ENCODE data around the gene PIP5KL1.

GRCh38 chr9:127968700-127969383 lies 38.3 kb upstream of the PIP5KL1 start:
- TF ChIP-seq EZH2 (IDR thresholded peaks at IDR 0.05; ENCODE audit: borderline replicate concordance, low read depth, low read length, severe bottlenecking): no peak
- TF ChIP-seq CTCF (IDR thresholded peaks at IDR 0.05; ENCODE audit: extremely low read depth in 1 of 2, insufficient read depth in 1 of 2, low read depth in 1 of 2, low read length in 2 of 2): no peak
- no peak for TF ChIP-seq POLR2A (IDR thresholded peaks at IDR 0.05; ENCODE audit: low read depth, low read length)
- TF ChIP-seq JUN (IDR thresholded peaks at IDR 0.05; ENCODE audit: borderline replicate concordance, insufficient read depth, insufficient read length, low read depth): no peak
- no peak for TF ChIP-seq POLR2AphosphoS5 (IDR thresholded peaks at IDR 0.05; ENCODE audit: insufficient read depth, low read depth, low read length)
- no peak for TF ChIP-seq GATA2 (IDR thresholded peaks at IDR 0.05; ENCODE audit: insufficient read depth, insufficient read length, low read depth, low read length)
- no peak for TF ChIP-seq FOS (IDR thresholded peaks at IDR 0.05; ENCODE audit: borderline replicate concordance, insufficient read depth, low read length)

Data from endothelial cell of umbilical vein (primary cell).